Measurements from ENCODE around the gene DKK1.

The DKK1 gene

GRCh38 chr10:52331638-52332364 is 17.7 kb downstream of the DKK1 start:
- no peaks in the 10 kb centered on the region for H3K27me3 ChIP-seq
- no peak overlapping the region for H3K4me3 ChIP-seq
- H3K9ac ChIP-seq = no peak overlapping the region
- no peak overlapping the region for H3K4me2 ChIP-seq
- no peak overlapping the region for H3K27ac ChIP-seq
- no peaks in the 10 kb centered on the region for H3K9me3 ChIP-seq (replicated peaks in 1 of 11)
- TF ChIP-seq Cebpa-rat (IDR thresholded peaks at IDR 0.05) = no peak
- no peaks in the 10 kb centered on the region for H3K36me3 ChIP-seq
- H3K4me1 ChIP-seq = no peaks in the 10 kb centered on the region
- H4K20me1 ChIP-seq = no peaks in the 10 kb centered on the region

- no peaks in the 10 kb centered on the region for H4K20me1 ChIP-seq
- no peaks in the 10 kb centered on the region for H3K9me3 ChIP-seq (replicated peaks in 1 of 11)
- H3K36me3 ChIP-seq = no peaks in the 10 kb centered on the region
- no peak overlapping the region for H3K9ac ChIP-seq
- no peaks in the 10 kb centered on the region for H3K4me1 ChIP-seq
- H3K27ac ChIP-seq = no peak overlapping the region
- H3K27me3 ChIP-seq = no peaks in the 10 kb centered on the region
- no peak for TF ChIP-seq Cebpa-rat (IDR thresholded peaks at IDR 0.05)
- no peak overlapping the region for H3K4me3 ChIP-seq
- no peak overlapping the region for H3K4me2 ChIP-seq
Measured at GRCh38 chr10:52332815-52333214, 18.7 kb downstream of the DKK1 start.

GRCh38 chr10:52334595-52334994 is 20.5 kb downstream of the DKK1 start:
- Histone ChIP-seq H3K4me3 (no peak overlapping the region), H4K20me1 (no peaks in the 10 kb centered on the region), H3K36me3 (no peaks in the 10 kb centered on the region), H3K4me2 (no peak overlapping the region), H3K9ac (no peak overlapping the region), H3K27me3 (no peaks in the 10 kb centered on the region), H3K9me3 (replicated peaks in 1 of 11) (no peaks in the 10 kb centered on the region), H3K27ac (no peak overlapping the region), H3K4me1 (no peaks in the 10 kb centered on the region)
- TF ChIP-seq Cebpa-rat (IDR thresholded peaks at IDR 0.05) = no peak

GRCh38 chr10:52335665-52336064 is 21.6 kb downstream of the DKK1 start:
- no peak overlapping the region for H3K27ac ChIP-seq
- no peaks in the 10 kb centered on the region for H3K27me3 ChIP-seq
- H4K20me1 ChIP-seq = no peaks in the 10 kb centered on the region
- H3K4me3 ChIP-seq = no peak overlapping the region
- TF ChIP-seq Cebpa-rat (IDR thresholded peaks at IDR 0.05) = no peak
- H3K36me3 ChIP-seq = no peaks in the 10 kb centered on the region
- H3K4me1 ChIP-seq = no peaks in the 10 kb centered on the region
- no peak overlapping the region for H3K4me2 ChIP-seq
- no peaks in the 10 kb centered on the region for H3K9me3 ChIP-seq (replicated peaks in 1 of 11)
- no peak overlapping the region for H3K9ac ChIP-seq

GRCh38 chr10:52337225-52337624 is 23.1 kb downstream of the DKK1 start:
- H3K4me2 ChIP-seq = no peak overlapping the region
- H4K20me1 ChIP-seq = no peaks in the 10 kb centered on the region
- no peaks in the 10 kb centered on the region for H3K36me3 ChIP-seq
- no peaks in the 10 kb centered on the region for H3K4me1 ChIP-seq
- H3K4me3 ChIP-seq = no peak overlapping the region
- TF ChIP-seq Cebpa-rat (IDR thresholded peaks at IDR 0.05) = no peak
- H3K27ac ChIP-seq = no peak overlapping the region
- no peaks in the 10 kb centered on the region for H3K27me3 ChIP-seq
- H3K9me3 ChIP-seq (replicated peaks in 1 of 11) = no peaks in the 10 kb centered on the region
- H3K9ac ChIP-seq = no peak overlapping the region

- no peak for TF ChIP-seq Cebpa-rat (IDR thresholded peaks at IDR 0.05)
- peaks cover 19 to 23% (median 22%) of the 10 kb centered on the region in 11 experiments for H3K9me3 ChIP-seq (replicated peaks in 1 of 11)
- no peak overlapping the region for H3K9ac ChIP-seq
- H3K4me1 ChIP-seq = no peaks in the 10 kb centered on the region
- no peaks in the 10 kb centered on the region for H3K36me3 ChIP-seq
- H3K4me2 ChIP-seq = no peak overlapping the region
- no peak overlapping the region for H3K4me3 ChIP-seq
- H3K27ac ChIP-seq = no peak overlapping the region
- no peaks in the 10 kb centered on the region for H3K27me3 ChIP-seq
- no peaks in the 10 kb centered on the region for H4K20me1 ChIP-seq
Measured at GRCh38 chr10:52343439-52343838, 29.4 kb downstream of the DKK1 start.

GRCh38 chr10:52346394-52347326 is 32.6 kb downstream of the DKK1 start:
- H4K20me1 ChIP-seq = no peaks in the 10 kb centered on the region
- H3K4me1 ChIP-seq = no peaks in the 10 kb centered on the region
- no peaks in the 10 kb centered on the region for H3K27me3 ChIP-seq
- H3K9me3 ChIP-seq (replicated peaks in 1 of 11) = peaks cover 19 to 27% (median 22%) of the 10 kb centered on the region in 11 experiments
- no peak overlapping the region for H3K4me3 ChIP-seq
- no peak overlapping the region for H3K9ac ChIP-seq
- H3K27ac ChIP-seq = no peak overlapping the region
- no peak overlapping the region for H3K4me2 ChIP-seq
- TF ChIP-seq Cebpa-rat (IDR thresholded peaks at IDR 0.05) = no peak
- no peaks in the 10 kb centered on the region for H3K36me3 ChIP-seq

GRCh38 chr10:52347327-52347667 is 33.2 kb downstream of the DKK1 start:
- Histone ChIP-seq H3K27ac (no peak overlapping the region), H4K20me1 (no peaks in the 10 kb centered on the region), H3K4me1 (no peaks in the 10 kb centered on the region), H3K4me2 (no peak overlapping the region), H3K9ac (no peak overlapping the region), H3K27me3 (no peaks in the 10 kb centered on the region), H3K36me3 (no peaks in the 10 kb centered on the region), H3K4me3 (no peak overlapping the region), H3K9me3 (replicated peaks in 1 of 11) (peaks cover 19 to 27% (median 22%) of the 10 kb centered on the region in 11 experiments)
- no peak for TF ChIP-seq Cebpa-rat (IDR thresholded peaks at IDR 0.05)

GRCh38 chr10:52348037-52348564 is 34.0 kb downstream of the DKK1 start:
- Histone ChIP-seq H3K27me3 (no peaks in the 10 kb centered on the region), H3K27ac (no peak overlapping the region), H3K4me3 (no peak overlapping the region), H3K9me3 (replicated peaks in 1 of 11) (peaks cover 19 to 27% (median 22%) of the 10 kb centered on the region in 11 experiments), H4K20me1 (no peaks in the 10 kb centered on the region), H3K9ac (no peak overlapping the region), H3K36me3 (no peaks in the 10 kb centered on the region), H3K4me2 (no peak overlapping the region), H3K4me1 (no peaks in the 10 kb centered on the region)
- no peak for TF ChIP-seq Cebpa-rat (IDR thresholded peaks at IDR 0.05)

Data from BLaER1 treated with 17β-estradiol and CSF1 and Interleukin-3, amounts not matched to agents 10 nM and 100 nM (cell line).